ENCODE measurements around the gene RSAD2. TPM values are rescaled to one million over a fixed set of nuclear protein-coding genes. Genes with fewer than 3 reads are reported as not detected.
"Not testable (repeated sequence)": the region's sequence is repeated elsewhere in the genome, so short reads cannot be mapped to it uniquely, and the experiment has no call there.

The RSAD2 gene
- total RNA-seq, 1 donor from 2014 or later = 9.5 TPM

GRCh38 chr2:6893876-6894482, 16.4 kb downstream of the RSAD2 start:
- no peaks in the 10 kb centered on the region for H3K9me3 Mint-ChIP-seq (ENCODE audit: unreplicated experiment)
- H3K36me3 Mint-ChIP-seq (ENCODE audit: low read depth, unreplicated experiment) = peaks cover 3% of the 10 kb centered on the region
- TF ChIP-seq CTCF (IDR thresholded peaks at IDR 0.05; ENCODE audit: insufficient read depth, low read depth, low read length) (no peak), EZH2 (IDR thresholded peaks at IDR 0.05; ENCODE audit: insufficient read depth, low read length) (no peak)
- H3K79me2 ChIP-seq (ENCODE audit: insufficient read depth, low read length) = no peaks in the 10 kb centered on the region
- no peak overlapping the region for H3K27ac Mint-ChIP-seq (ENCODE audit: unreplicated experiment)
- H3K9me3 ChIP-seq (ENCODE audit: insufficient read depth, low read depth, low read length) = no peaks in the 10 kb centered on the region
- H2AFZ ChIP-seq (ENCODE audit: low read depth, low read length) = no peak overlapping the region
- DNase-seq (ENCODE audit: low read depth) (no peak), FAIRE-seq (no peak)
- no peaks in the 10 kb centered on the region for H3K27me3 ChIP-seq (ENCODE audit: insufficient read depth, low read length)
- no peaks in the 10 kb centered on the region for H3K36me3 ChIP-seq (ENCODE audit: insufficient read depth, low read length)
- no peaks in the 10 kb centered on the region for H3K4me1 ChIP-seq (ENCODE audit: insufficient read depth, low read length)
- H3K4me3 Mint-ChIP-seq (ENCODE audit: unreplicated experiment) = no peak overlapping the region
- no peak overlapping the region for H3K27ac ChIP-seq (ENCODE audit: low read depth, low read length)
- no peaks in the 10 kb centered on the region for H4K20me1 ChIP-seq (ENCODE audit: insufficient read depth, low read length)
- H3K4me3 ChIP-seq (ENCODE audit: insufficient read depth, low read depth, low read length) = no peak overlapping the region
- no peak overlapping the region for H3K4me2 ChIP-seq (ENCODE audit: low read length)
- no peak overlapping the region for H3K9ac ChIP-seq (ENCODE audit: low read length)
- H3K27me3 Mint-ChIP-seq (ENCODE audit: low read depth, unreplicated experiment) = no peaks in the 10 kb centered on the region
- H3K4me1 Mint-ChIP-seq (ENCODE audit: low read depth, unreplicated experiment) = no peaks in the 10 kb centered on the region

- H3K27ac ChIP-seq (ENCODE audit: low read depth, low read length) = no peak overlapping the region
- Mint-ChIP-seq H3K27me3 (ENCODE audit: low read depth, unreplicated experiment) (no peaks in the 10 kb centered on the region), H3K4me1 (ENCODE audit: low read depth, unreplicated experiment) (no peaks in the 10 kb centered on the region), H3K4me3 (ENCODE audit: unreplicated experiment) (no peak overlapping the region), H3K27ac (ENCODE audit: unreplicated experiment) (no peak overlapping the region), H3K36me3 (ENCODE audit: low read depth, unreplicated experiment) (peaks cover 5% of the 10 kb centered on the region), H3K9me3 (ENCODE audit: unreplicated experiment) (peaks cover 9% of the 10 kb centered on the region)
- H4K20me1 ChIP-seq (ENCODE audit: insufficient read depth, low read length) = no peaks in the 10 kb centered on the region
- H3K9ac ChIP-seq (ENCODE audit: low read length) = no peak overlapping the region
- no peak overlapping the region for H3K4me3 ChIP-seq (ENCODE audit: insufficient read depth, low read depth, low read length)
- no peaks in the 10 kb centered on the region for H3K27me3 ChIP-seq (ENCODE audit: insufficient read depth, low read length)
- H3K36me3 ChIP-seq (ENCODE audit: insufficient read depth, low read length) = no peaks in the 10 kb centered on the region
- no peak for TF ChIP-seq EZH2 (IDR thresholded peaks at IDR 0.05; ENCODE audit: insufficient read depth, low read length)
- peak; percentile 66 for TF ChIP-seq CTCF (IDR thresholded peaks at IDR 0.05; ENCODE audit: insufficient read depth, low read depth, low read length)
- DNase-seq (ENCODE audit: low read depth) (peak; percentile 22), FAIRE-seq (no peak)
- H3K4me2 ChIP-seq (ENCODE audit: low read length) = no peak overlapping the region
- no peak overlapping the region for H2AFZ ChIP-seq (ENCODE audit: low read depth, low read length)
- H3K79me2 ChIP-seq (ENCODE audit: insufficient read depth, low read length) = no peaks in the 10 kb centered on the region
- H3K4me1 ChIP-seq (ENCODE audit: insufficient read depth, low read length) = no peaks in the 10 kb centered on the region
- no peaks in the 10 kb centered on the region for H3K9me3 ChIP-seq (ENCODE audit: insufficient read depth, low read depth, low read length)
These were observed 19.6 kb downstream of the RSAD2 start for GRCh38 chr2:6896930-6897759.

- DNase-seq (ENCODE audit: low read depth); H3K9me3 ChIP-seq (ENCODE audit: insufficient read depth, low read depth, low read length); H3K27me3 Mint-ChIP-seq (ENCODE audit: low read depth, unreplicated experiment); H3K79me2 ChIP-seq (ENCODE audit: insufficient read depth, low read length); H3K9ac ChIP-seq (ENCODE audit: low read length); H3K27ac ChIP-seq (ENCODE audit: low read depth, low read length); H4K20me1 ChIP-seq (ENCODE audit: insufficient read depth, low read length); H3K36me3 Mint-ChIP-seq (ENCODE audit: low read depth, unreplicated experiment); H3K4me3 Mint-ChIP-seq (ENCODE audit: unreplicated experiment); H3K4me3 ChIP-seq (ENCODE audit: insufficient read depth, low read depth, low read length); H3K4me1 Mint-ChIP-seq (ENCODE audit: low read depth, unreplicated experiment); FAIRE-seq; H3K4me2 ChIP-seq (ENCODE audit: low read length); H2AFZ ChIP-seq (ENCODE audit: low read depth, low read length); H3K27me3 ChIP-seq (ENCODE audit: insufficient read depth, low read length); H3K4me1 ChIP-seq (ENCODE audit: insufficient read depth, low read length); H3K27ac Mint-ChIP-seq (ENCODE audit: unreplicated experiment); H3K36me3 ChIP-seq (ENCODE audit: insufficient read depth, low read length): not testable (repeated sequence)
- peaks cover 13% of the 10 kb centered on the region for H3K9me3 Mint-ChIP-seq (ENCODE audit: unreplicated experiment)
These were observed 25.0 kb downstream of the RSAD2 start for GRCh38 chr2:6902581-6902980.

All from astrocyte (in vitro differentiated cells and primary cell).